Esophagus squamous epithelium (tissue), 5 donors: ENCODE measurements around the gene CIZ1. TPM values are rescaled to one million over a fixed set of nuclear protein-coding genes. Genes with fewer than 3 reads are reported as not detected.

Experiments used
- DNase-seq: peaks from one replicate; lab custom pipeline; 2025; lab: John Stamatoyannopoulos, UW
- H3K27ac ChIP-seq, 4 donors: fragments of 200-600 bp; sonication (generic); one replicate each; pipeline ENCODE4 v1.5.1; 2016 to 2019; ENCODE audit warnings: mild to moderate bottlenecking in 1 of 4
- H3K27me3 ChIP-seq, 4 donors: fragments of 200-600 bp; sonication (generic); 1 replicate in 3 of 4; 2 replicates in 1 of 4; pipeline versions ENCODE4 v1.5.1 to v1.6.0; 2017 to 2021; ENCODE audit warnings: antibody characterized with exemption in 1 of 4
- H3K36me3 ChIP-seq, 3 donors: fragments of 200-600 bp; sonication (generic); one replicate each; pipeline ENCODE4 v1.5.1; 2016 to 2019
- H3K4me1 ChIP-seq, 3 donors: fragments of 200-600 bp; sonication (generic); one replicate each; pipeline ENCODE4 v1.5.1; 2017 to 2019
- H3K4me3 ChIP-seq, 4 donors: fragments of 200-600 bp; sonication (generic); 1 replicate in 3 of 4; 2 replicates in 1 of 4; pipeline ENCODE4 v1.5.1; 2016 to 2019; ENCODE audit warnings: mild to moderate bottlenecking in 2 of 4, moderate library complexity in 1 of 4
- H3K9me3 ChIP-seq, 3 donors: fragments of 200-600 bp; sonication (generic); one replicate each; pipeline ENCODE4 v1.5.1; 2016 to 2019
- POLR2A ChIP-seq, 4 donors: fragments of 450-650 bp; IDR thresholded peaks; one replicate each; pipeline ENCODE4 v1.6.1; 2017; ENCODE audit warnings: antibody characterized with exemption in 4 of 4, mild to moderate bottlenecking in 4 of 4, moderate library complexity in 3 of 4
- WGBS, 2 donors: methylation state at CpG; one replicate each; pipeline ENCODE4 v1.1.5; 2018; 5-methylcytosine and 5-hydroxymethylcytosine counted together
- intact Hi-C: fragments of 100-400 bp; cut with DNase I; formaldehyde crosslinking; loops from one replicate; pipeline ENCODE4 v1.15.0; 2022
- total RNA-seq, 4 donors: library from RNA; depleted of rRNA; stranded (reverse); fragments of >200 nt; gene quantifications; one replicate each; pipeline ENCODE4 v1.1.0, GENCODE V29; 2016
- TF ChIP-seq, protein P1 (sequence below), 6 experiments: fragments of 450-650 bp in 4 of 6; fragments of 200-600 bp in 2 of 6; sonication (generic) in 2 of 6; IDR thresholded peaks; one replicate each; pipeline ENCODE4 v1.5.1; 2016 to 2019; ENCODE audit warnings: antibody characterized with exemption in 6 of 6, mild to moderate bottlenecking in 4 of 6, moderate library complexity in 4 of 6
- donor health status: DM: yes; HTN: yes; CAD: no.

CIZ1 gene
- total RNA-seq, 4 donors from 2014 or later = 31.0 to 74.6 (median 43.7) TPM

DNA sequence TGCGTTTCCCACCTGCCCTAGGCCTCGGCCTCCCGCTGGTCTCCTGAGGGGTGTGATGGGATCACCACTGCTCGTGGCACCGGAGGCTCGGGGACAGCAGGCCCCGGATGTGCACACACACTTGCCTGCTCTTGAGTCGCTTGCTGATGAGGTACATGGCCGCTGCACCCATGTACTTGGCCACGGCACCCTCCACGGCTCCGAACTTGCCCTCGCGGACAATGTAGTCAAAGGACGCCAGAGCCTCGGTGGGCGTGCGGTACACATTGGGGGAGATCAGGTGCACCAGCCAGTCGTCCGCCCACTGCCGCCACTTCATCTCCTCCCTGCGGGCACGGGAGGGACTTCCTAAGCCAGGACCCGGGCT is 68.6 kb downstream of the CIZ1 start:
- DNase-seq = no peak
- H3K27ac ChIP-seq = no peak overlapping the region
- 87 to 100% methylated on average over 1 to 3 of the region's 24 CpGs for WGBS, 2 donors
- intact Hi-C loops = no loop called here
- peaks cover 9 to 52% (median 32%) of the 10 kb centered on the region in 3 donors for H3K36me3 ChIP-seq
- no peaks in the 10 kb centered on the region for H3K9me3 ChIP-seq
- no peaks in the 10 kb centered on the region for H3K27me3 ChIP-seq
- no peak for TF ChIP-seq POLR2A (IDR thresholded peaks at IDR 0.05)
- TF ChIP-seq, protein P1, sequence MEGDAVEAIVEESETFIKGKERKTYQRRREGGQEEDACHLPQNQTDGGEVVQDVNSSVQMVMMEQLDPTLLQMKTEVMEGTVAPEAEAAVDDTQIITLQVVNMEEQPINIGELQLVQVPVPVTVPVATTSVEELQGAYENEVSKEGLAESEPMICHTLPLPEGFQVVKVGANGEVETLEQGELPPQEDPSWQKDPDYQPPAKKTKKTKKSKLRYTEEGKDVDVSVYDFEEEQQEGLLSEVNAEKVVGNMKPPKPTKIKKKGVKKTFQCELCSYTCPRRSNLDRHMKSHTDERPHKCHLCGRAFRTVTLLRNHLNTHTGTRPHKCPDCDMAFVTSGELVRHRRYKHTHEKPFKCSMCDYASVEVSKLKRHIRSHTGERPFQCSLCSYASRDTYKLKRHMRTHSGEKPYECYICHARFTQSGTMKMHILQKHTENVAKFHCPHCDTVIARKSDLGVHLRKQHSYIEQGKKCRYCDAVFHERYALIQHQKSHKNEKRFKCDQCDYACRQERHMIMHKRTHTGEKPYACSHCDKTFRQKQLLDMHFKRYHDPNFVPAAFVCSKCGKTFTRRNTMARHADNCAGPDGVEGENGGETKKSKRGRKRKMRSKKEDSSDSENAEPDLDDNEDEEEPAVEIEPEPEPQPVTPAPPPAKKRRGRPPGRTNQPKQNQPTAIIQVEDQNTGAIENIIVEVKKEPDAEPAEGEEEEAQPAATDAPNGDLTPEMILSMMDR (IDR thresholded peaks at IDR 0.05) = no peak
- peaks cover 20 to 38% (median 20%) of the 10 kb centered on the region in 3 donors for H3K4me1 ChIP-seq
- H3K4me3 ChIP-seq = no peak overlapping the region

DNA sequence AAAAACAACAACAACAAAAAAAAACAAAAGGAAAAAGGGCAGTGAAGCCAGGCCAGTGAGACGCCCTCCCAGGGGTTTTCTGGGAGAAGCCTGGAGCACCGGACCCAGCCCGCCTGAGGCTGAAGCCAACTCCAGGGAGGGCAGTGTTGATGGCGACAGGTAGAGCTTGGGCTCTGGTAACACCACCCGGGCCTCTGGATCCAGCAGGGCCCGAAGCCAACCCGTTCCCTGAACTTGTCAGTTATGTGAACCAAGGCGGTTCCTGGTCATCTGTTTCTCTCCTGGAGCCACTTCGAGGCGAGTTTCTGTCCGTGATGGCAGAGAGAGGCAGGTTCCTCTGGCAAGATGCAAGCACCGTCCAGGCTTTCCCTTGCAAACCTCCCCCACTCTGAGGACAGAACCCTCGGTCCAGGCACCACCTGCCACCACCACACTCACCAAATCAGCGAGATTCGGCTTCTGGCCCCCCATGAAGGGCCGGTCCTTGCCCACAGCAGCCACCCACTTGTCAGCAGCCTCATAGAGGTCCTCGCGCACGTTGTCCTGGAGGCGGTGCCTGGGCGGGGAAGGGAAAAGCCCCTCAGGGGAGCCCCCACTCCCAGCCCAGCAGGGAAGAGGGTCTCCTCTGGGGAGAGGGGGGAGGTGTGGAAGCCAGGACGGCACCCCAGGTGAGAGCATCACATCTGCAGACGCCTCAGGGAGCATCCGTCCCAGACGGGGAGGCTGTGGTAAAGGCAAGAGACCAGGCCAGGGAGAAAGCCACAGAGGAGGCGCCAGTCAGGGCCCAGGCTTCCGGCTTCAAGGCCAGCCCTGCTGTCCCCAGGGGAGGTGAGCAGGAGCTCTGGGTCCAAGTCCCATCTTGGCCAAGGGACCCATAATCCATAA is 69.2 kb downstream of the CIZ1 start:
- 82 to 90% methylated on average over 7 to 17 of the region's 27 CpGs for WGBS, 2 donors
- H3K36me3 ChIP-seq = peaks cover 9 to 52% (median 32%) of the 10 kb centered on the region in 3 donors
- no peak for DNase-seq
- intact Hi-C loops = no loop called here
- no peak overlapping the region for H3K27ac ChIP-seq
- H3K4me3 ChIP-seq = no peak overlapping the region
- TF ChIP-seq, protein P1 (IDR thresholded peaks at IDR 0.05) = no peak
- no peak for TF ChIP-seq POLR2A (IDR thresholded peaks at IDR 0.05)
- H3K4me1 ChIP-seq = peaks cover 20 to 42% (median 21%) of the 10 kb centered on the region in 3 donors
- H3K9me3 ChIP-seq = no peaks in the 10 kb centered on the region
- H3K27me3 ChIP-seq = no peaks in the 10 kb centered on the region

DNA sequence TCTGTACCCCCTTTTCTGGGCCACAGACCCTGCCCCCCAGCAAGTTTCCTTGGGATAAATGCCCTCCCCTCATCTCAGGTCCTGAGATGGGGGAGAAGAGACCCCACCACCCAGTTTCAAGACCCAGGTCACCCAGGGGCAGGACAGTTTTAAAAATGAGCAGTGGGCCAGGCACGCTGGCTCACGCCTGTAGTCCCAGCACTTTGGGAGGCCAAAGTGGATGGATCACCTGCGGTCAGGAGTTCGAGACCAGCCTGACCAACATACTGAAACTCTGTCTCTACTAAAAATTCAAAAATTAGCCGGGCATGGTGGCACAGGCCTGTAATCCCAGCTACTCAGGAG is 69.9 kb downstream of the CIZ1 start:
- Histone ChIP-seq H3K4me1 (peaks cover 17 to 35% (median 17%) of the 10 kb centered on the region in 3 donors), H3K27ac (no peak overlapping the region), H3K4me3 (no peak overlapping the region), H3K27me3 (no peaks in the 10 kb centered on the region), H3K9me3 (no peaks in the 10 kb centered on the region), H3K36me3 (peaks cover 9 to 52% (median 32%) of the 10 kb centered on the region in 3 donors)
- TF ChIP-seq POLR2A (IDR thresholded peaks at IDR 0.05) = no peak
- TF ChIP-seq, protein P1 (IDR thresholded peaks at IDR 0.05) = no peak
- no peak for DNase-seq
- 100% methylated on average over 1 of the region's 5 CpGs; no CpG with 5 or more reads in 1 of the 2 donors for WGBS, 2 donors
- intact Hi-C loops = no loop called here

DNA sequence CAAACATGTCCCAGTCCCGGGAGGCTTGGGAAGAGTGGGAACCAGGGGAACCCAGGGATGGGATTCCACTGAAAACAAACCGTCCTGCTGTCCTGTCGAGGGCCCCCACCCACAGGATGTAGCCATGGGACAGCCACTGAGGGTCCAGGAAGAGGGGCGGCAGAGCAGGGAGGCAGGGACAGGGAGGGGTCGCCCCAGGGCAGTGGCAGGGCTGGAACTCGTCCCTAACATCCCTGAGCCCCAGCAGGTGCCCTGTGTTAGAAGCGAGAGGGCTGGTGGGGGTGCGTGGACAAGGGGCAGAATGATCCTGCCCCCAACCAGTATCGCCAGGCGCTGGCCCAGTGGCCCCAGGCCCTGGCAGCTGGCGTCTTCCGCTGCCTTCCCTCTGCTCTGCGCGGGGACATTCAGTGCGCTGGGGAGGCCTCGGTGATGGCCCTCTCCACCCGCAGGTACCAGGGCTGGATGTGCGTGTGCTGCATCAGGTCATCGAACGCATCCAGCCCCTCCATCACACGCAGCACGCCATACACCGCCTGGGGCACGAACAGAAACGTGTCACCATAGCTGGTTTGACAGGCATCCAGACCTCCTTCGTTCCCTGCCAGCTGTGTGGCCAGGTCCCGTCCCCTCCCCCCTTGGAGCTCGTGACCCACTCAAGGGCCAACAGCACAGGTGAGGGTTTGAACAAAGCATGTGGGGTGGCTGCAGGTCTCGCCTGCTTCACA is 70.5 kb downstream of the CIZ1 start:
- no peak overlapping the region for H3K27ac ChIP-seq
- 70 to 81% methylated on average over 5 to 8 of the region's 29 CpGs for WGBS, 2 donors
- H3K4me1 ChIP-seq = peaks cover 11 to 30% (median 11%) of the 10 kb centered on the region in 3 donors
- TF ChIP-seq, protein P1 (IDR thresholded peaks at IDR 0.05) = no peak
- no peak for TF ChIP-seq POLR2A (IDR thresholded peaks at IDR 0.05)
- H3K9me3 ChIP-seq = no peaks in the 10 kb centered on the region
- DNase-seq = no peak
- H3K4me3 ChIP-seq = no peak overlapping the region
- no peaks in the 10 kb centered on the region for H3K27me3 ChIP-seq
- peaks cover 9 to 54% (median 32%) of the 10 kb centered on the region in 3 donors for H3K36me3 ChIP-seq
- intact Hi-C loops = no loop called here
